ENCODE results near the gene TRIM63.

DNA sequence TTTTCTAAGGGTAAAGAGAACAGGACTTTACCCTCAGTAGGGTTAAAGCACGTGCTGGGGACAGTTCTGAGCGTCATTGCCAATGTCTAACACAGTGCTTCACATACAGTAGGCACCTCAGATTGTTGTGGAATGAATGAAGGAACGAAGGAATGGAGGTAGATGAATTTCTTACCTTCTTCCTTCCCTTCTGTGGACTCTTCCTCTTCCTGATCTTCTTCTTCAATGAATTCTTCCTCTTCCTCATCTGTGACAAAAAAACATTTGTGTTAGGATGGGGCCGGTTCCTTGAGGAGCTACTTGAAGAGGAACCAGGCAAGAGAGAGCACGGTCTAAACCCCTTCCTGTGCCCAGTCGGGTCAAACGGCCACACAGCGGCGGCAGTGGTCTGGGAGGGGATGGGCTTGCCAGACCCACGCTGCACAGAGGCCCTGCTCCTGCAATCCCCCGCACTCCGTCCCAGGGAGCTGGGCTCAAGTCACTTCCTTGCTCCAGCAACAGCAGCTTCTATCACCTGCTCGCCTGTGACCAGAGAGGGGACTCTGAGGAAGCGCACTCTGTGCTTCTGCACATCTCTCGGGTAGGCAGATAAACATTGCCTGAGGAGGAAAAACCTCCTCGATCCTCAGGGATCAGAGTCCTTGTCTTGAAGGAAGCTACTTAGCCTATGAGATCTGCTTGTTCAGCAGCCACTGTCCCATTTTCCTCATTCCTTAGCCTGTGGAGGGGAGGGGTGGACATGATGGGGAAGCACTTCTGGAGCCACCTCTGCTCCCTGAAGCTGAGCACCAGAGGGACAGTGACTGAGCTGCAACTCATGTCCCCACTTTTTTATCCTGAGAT, 13.5 kb downstream of the TRIM63 start:
- TF ChIP-seq, protein P1, sequence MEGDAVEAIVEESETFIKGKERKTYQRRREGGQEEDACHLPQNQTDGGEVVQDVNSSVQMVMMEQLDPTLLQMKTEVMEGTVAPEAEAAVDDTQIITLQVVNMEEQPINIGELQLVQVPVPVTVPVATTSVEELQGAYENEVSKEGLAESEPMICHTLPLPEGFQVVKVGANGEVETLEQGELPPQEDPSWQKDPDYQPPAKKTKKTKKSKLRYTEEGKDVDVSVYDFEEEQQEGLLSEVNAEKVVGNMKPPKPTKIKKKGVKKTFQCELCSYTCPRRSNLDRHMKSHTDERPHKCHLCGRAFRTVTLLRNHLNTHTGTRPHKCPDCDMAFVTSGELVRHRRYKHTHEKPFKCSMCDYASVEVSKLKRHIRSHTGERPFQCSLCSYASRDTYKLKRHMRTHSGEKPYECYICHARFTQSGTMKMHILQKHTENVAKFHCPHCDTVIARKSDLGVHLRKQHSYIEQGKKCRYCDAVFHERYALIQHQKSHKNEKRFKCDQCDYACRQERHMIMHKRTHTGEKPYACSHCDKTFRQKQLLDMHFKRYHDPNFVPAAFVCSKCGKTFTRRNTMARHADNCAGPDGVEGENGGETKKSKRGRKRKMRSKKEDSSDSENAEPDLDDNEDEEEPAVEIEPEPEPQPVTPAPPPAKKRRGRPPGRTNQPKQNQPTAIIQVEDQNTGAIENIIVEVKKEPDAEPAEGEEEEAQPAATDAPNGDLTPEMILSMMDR (conservative IDR thresholded peaks at IDR 0.05; ENCODE audit: low read depth, low read length), result no peak
- no peak for TF ChIP-seq EZH2 (IDR thresholded peaks at IDR 0.05; ENCODE audit: low read length, unreplicated experiment)

Data from PC-3 (cell line).